Testis (tissue), 5 donors: ENCODE data around the gene OR7A5. TPM values are rescaled to one million over a fixed set of nuclear protein-coding genes. Genes with fewer than 3 reads are reported as not detected.

Experiments
- DNase-seq: peaks from one replicate; pipeline ENCODE4 v3.0.0-alpha.2; 2019
- H3K27ac ChIP-seq, 2 donors: fragments of 200-600 bp; sonication (generic); one replicate each; pipeline ENCODE4 v1.5.1; 2019
- H3K27me3 ChIP-seq: fragments of 200-600 bp; sonication (generic); one replicate; pipeline ENCODE4 v1.5.1; 2019
- H3K36me3 ChIP-seq: fragments of 200-600 bp; sonication (generic); one replicate; pipeline ENCODE4 v1.5.1; 2017; ENCODE audit warnings: low read depth; ENCODE audit errors: missing control alignments
- H3K4me1 ChIP-seq: fragments of 200-600 bp; sonication (generic); one replicate; pipeline ENCODE4 v1.5.1; 2019
- H3K4me3 ChIP-seq, 2 donors: fragments of 200-600 bp; sonication (generic); one replicate each; pipeline ENCODE4 v1.5.1; 2017 to 2019
- H3K9me3 ChIP-seq: fragments of 200-600 bp; sonication (generic); one replicate; pipeline ENCODE4 v1.5.1; 2017
- POLR2A ChIP-seq: fragments of 450-650 bp; IDR thresholded peaks from one replicate; pipeline ENCODE4 v1.6.1; 2017; ENCODE audit warnings: antibody characterized with exemption, mild to moderate bottlenecking, moderate library complexity
- WGBS, 2 donors: methylation state at CpG; one replicate each; pipeline ENCODE4 v1.1.5; 2018; 5-methylcytosine and 5-hydroxymethylcytosine counted together
- intact Hi-C: fragments of 100-400 bp; cut with DNase I; formaldehyde crosslinking; loops from one replicate; pipeline ENCODE4 v1.15.1; 2023; ENCODE audit warnings: low total_unique reads
- long read RNA-seq, 2 donors: transcript quantifications; one replicate each; lab custom pipeline, GENCODE V29; 2026
- polyA plus RNA-seq: library from polyadenylated mRNA; stranded (reverse); fragments of 350-450 nt; fragmentation: Illumina TruSeq; extraction: RNeasy Lipid Tissue Mini Kit (QIAGEN cat#74804); gene quantifications from one replicate; pipeline ENCODE4 v1.2.3, GENCODE V29; 2014; ENCODE audit warnings: low read depth, low replicate concordance; ENCODE audit not compliant: insufficient read depth
- total RNA-seq, 2 donors: library from RNA; depleted of rRNA; stranded (reverse); fragments of >200 nt; gene quantifications; one replicate each; pipeline ENCODE4 v1.2.3, GENCODE V29; 2016
- TF ChIP-seq, protein P1 (sequence below), 3 experiments: fragments of 450-650 bp in 2 of 3; fragments of 200-600 bp in 1 of 3; sonication (generic) in 1 of 3; IDR thresholded peaks; one replicate each; pipeline ENCODE4 v1.5.1; 2016 to 2019; ENCODE audit warnings: antibody characterized with exemption in 3 of 3, mild to moderate bottlenecking in 2 of 3, moderate library complexity in 1 of 3

OR7A5 gene
- total RNA-seq = 1 to 10 TPM; 3.7 to 4.3 TPM
- polyA plus RNA-seq = 3.3 TPM
- long read RNA-seq, donor 1 = 0 reads
- long read RNA-seq, donor 2 = 0 reads

- TF ChIP-seq, protein P1, sequence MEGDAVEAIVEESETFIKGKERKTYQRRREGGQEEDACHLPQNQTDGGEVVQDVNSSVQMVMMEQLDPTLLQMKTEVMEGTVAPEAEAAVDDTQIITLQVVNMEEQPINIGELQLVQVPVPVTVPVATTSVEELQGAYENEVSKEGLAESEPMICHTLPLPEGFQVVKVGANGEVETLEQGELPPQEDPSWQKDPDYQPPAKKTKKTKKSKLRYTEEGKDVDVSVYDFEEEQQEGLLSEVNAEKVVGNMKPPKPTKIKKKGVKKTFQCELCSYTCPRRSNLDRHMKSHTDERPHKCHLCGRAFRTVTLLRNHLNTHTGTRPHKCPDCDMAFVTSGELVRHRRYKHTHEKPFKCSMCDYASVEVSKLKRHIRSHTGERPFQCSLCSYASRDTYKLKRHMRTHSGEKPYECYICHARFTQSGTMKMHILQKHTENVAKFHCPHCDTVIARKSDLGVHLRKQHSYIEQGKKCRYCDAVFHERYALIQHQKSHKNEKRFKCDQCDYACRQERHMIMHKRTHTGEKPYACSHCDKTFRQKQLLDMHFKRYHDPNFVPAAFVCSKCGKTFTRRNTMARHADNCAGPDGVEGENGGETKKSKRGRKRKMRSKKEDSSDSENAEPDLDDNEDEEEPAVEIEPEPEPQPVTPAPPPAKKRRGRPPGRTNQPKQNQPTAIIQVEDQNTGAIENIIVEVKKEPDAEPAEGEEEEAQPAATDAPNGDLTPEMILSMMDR (IDR thresholded peaks at IDR 0.05) = no peak
- no peak for TF ChIP-seq POLR2A
- 25 to 39% methylated on average over 1 of the region's 1 CpG for WGBS, 2 donors
- intact Hi-C loops = no loop called here
- H3K9me3 ChIP-seq = no peaks in the 10 kb centered on the region
- H3K27me3 ChIP-seq = no peaks in the 10 kb centered on the region
- H3K27ac ChIP-seq = peak within 1 kb of the TSS; percentile 68 to 74
- H3K36me3 ChIP-seq = no peaks in the 10 kb centered on the region
- H3K4me3 ChIP-seq = no peak within 1 kb of the TSS
- H3K4me1 ChIP-seq = peaks cover 8% of the 10 kb centered on the region
- no peak for DNase-seq
Observed at GRCh38 chr19:14835011-14835410, at the start of gene OR7A5, which contains the start of gene OR7C1. Gene OR7A5 (minus strand): TSS chr19:14835185. CDS start chr19:14828241, 6,944 bp downstream. Gene OR7C1 (minus strand): TSS chr19:14835185. CDS start chr19:14800136, 35,049 bp downstream.

GRCh38 chr19:14871619-14872230 is 36.7 kb upstream of the OR7A5 start:
- intact Hi-C loops = no loop called here
- Histone ChIP-seq H3K4me3 (no peak overlapping the region), H3K36me3 (no peaks in the 10 kb centered on the region), H3K27me3 (no peaks in the 10 kb centered on the region), H3K9me3 (no peaks in the 10 kb centered on the region), H3K4me1 (no peaks in the 10 kb centered on the region), H3K27ac (no peak overlapping the region)
- 72 to 76% methylated on average over 4 of the region's 4 CpGs for WGBS, 2 donors
- TF ChIP-seq, protein P1 (IDR thresholded peaks at IDR 0.05) = peak in 2 of 3 experiments; percentile 12 to 36
- TF ChIP-seq POLR2A = no peak
- no peak for DNase-seq

GRCh38 chr19:14868497-14868896 is 33.5 kb upstream of the OR7A5 start:
- H3K27me3 ChIP-seq = no peaks in the 10 kb centered on the region
- TF ChIP-seq POLR2A = no peak
- TF ChIP-seq, protein P1 (IDR thresholded peaks at IDR 0.05) = no peak
- 81 to 84% methylated on average over 5 of the region's 5 CpGs for WGBS, 2 donors
- no peak overlapping the region for H3K4me3 ChIP-seq
- no peaks in the 10 kb centered on the region for H3K4me1 ChIP-seq
- no peaks in the 10 kb centered on the region for H3K9me3 ChIP-seq
- no peak overlapping the region for H3K27ac ChIP-seq
- no peak for DNase-seq
- intact Hi-C loops = no loop called here
- no peaks in the 10 kb centered on the region for H3K36me3 ChIP-seq

DNA sequence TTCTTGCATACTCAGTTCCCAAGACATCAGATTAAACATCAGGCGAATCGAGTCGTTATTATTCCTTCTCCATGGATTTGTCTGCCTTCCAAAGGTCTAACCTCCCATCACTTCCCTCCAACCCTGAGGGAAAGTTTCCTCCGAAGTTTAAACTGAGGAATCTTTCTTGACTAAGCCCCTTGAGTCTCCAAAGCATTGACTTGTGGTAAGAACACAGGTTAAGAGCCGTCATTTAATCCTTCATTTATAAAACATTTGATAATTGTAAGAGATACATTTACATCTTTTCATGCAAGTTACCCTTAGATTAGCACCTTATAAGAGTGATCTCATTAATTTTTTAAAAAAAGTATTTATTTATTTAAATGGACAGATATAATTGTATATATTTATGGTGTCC is 13.8 kb upstream of the OR7A5 start, which contains the start of gene OR7A10:
TSS of gene OR7A10 (minus strand) at position 101 of the 400 bp plus-strand sequence. CDS start 7,045 bp downstream, outside the sequence.
- H3K9me3 ChIP-seq = no peaks in the 10 kb centered on the region
- 61 to 80% methylated on average over 5 of the region's 5 CpGs for WGBS, 2 donors
- intact Hi-C loops = no loop called here
- DNase-seq = no peak
- H3K4me3 ChIP-seq = no peak within 1 kb of the TSS
- TF ChIP-seq, protein P1 (IDR thresholded peaks at IDR 0.05) = no peak
- TF ChIP-seq POLR2A = no peak
- H3K27me3 ChIP-seq = no peaks in the 10 kb centered on the region
- H3K4me1 ChIP-seq = no peaks in the 10 kb centered on the region
- H3K27ac ChIP-seq = no peak within 1 kb of the TSS
- no peaks in the 10 kb centered on the region for H3K36me3 ChIP-seq
